Measurements from ENCODE around the gene TAF11L2.
"Not testable (repeated sequence)": the region's sequence is repeated elsewhere in the genome, so short reads cannot be mapped to it uniquely, and the experiment has no call there.

The TAF11L2 gene

GRCh38 chr5:17528369-17528768 lies 30.3 kb downstream of the TAF11L2 start, which contains the start of gene TAF11L6:
Gene TAF11L6 (plus strand): TSS chr5:17528669.
- not testable (repeated sequence) for DNase-seq

All from NCI-H1694 treated with DMSO at 0.1 percent for 48 hours (cell line).